HUES6 (cell line): ENCODE measurements around the gene TNFSF10.
"Not testable (repeated sequence)": the region's sequence is repeated elsewhere in the genome, so short reads cannot be mapped to it uniquely, and the experiment has no call there.

ENCODE experiments used
- H3K27ac ChIP-seq: 2 replicates; pipeline ENCODE4 v1.7.0; 2013; ENCODE audit warnings: low read depth, mild to moderate bottlenecking, low read length, inconsistent platforms
- H3K27me3 ChIP-seq: 2 replicates; pipeline ENCODE4 v1.6.1; 2013; ENCODE audit warnings: low read length; ENCODE audit not compliant: control insufficient read depth, insufficient read depth
- H3K36me3 ChIP-seq: 2 replicates; pipeline ENCODE4 v1.6.1; 2013; ENCODE audit warnings: low read length; ENCODE audit not compliant: control insufficient read depth, insufficient read depth
- H3K4me1 ChIP-seq: 2 replicates; pipeline ENCODE4 v1.6.1; 2013; ENCODE audit warnings: low read length; ENCODE audit not compliant: control insufficient read depth, insufficient read depth
- H3K4me3 ChIP-seq: 2 replicates; pipeline ENCODE4 v1.5.1; 2013; ENCODE audit warnings: low read depth, low read length
- H3K9ac ChIP-seq: one replicate; pipeline ENCODE4 v1.6.1; 2013; ENCODE audit warnings: mild to moderate bottlenecking, low read length
- H3K9me3 ChIP-seq: 2 replicates; pipeline ENCODE4 v1.6.1; 2013; ENCODE audit warnings: low read depth, low read length; ENCODE audit not compliant: control insufficient read depth, insufficient read depth

Gene TNFSF10

DNA sequence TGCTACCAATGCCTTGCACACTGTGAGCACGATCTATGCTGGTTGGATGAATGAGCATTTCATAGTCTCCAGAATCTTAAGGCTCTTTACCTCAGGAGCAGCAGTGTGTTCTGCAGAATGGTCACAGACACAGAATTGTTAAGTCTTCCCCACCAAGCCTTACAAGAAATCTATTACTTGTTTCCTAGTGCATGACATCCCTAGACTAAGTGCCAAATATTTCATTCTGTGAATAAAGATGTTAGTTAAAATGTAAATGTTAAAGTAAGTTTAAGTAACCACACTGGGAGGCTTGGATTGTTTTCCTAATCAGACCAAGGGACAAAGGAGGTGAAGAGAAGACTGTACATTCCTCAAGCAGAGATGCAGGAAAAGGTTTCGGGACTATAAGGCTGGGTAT, 4.1 kb upstream of the TNFSF10 start:
- H3K27ac ChIP-seq = no peak overlapping the region
- H3K9ac ChIP-seq = no peak overlapping the region
- H3K36me3 ChIP-seq = no peaks in the 10 kb centered on the region
- H3K9me3 ChIP-seq = no peaks in the 10 kb centered on the region
- no peaks in the 10 kb centered on the region for H3K27me3 ChIP-seq
- H3K4me1 ChIP-seq = peaks cover 8% of the 10 kb centered on the region
- H3K4me3 ChIP-seq = no peak overlapping the region

DNA sequence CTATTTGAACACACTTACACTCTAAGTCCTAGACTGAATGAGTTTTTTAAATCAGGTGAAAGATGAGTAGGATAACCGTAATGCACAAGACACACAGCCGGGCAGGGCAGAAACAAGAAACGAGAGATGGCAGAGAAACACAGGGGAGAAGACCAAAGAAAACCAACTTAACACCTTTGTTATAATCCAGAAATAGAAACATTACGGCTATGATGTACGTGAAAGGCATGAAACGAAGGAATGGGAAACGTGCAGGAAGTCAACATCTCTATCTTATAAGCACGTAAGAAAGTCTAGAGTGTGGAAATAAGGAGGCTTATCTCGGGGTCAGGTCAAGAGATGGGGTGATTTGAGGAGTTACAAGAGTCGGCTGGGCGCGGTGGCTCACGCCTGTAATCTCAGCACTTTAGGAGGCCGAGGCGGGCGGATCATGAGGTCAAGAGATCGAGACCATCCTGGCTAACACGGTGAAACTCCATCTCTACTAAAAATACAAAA, 1.9 kb upstream of the TNFSF10 start:
- H3K9me3 ChIP-seq = no peaks in the 10 kb centered on the region
- no peak overlapping the region for H3K9ac ChIP-seq
- H3K36me3 ChIP-seq = no peaks in the 10 kb centered on the region
- H3K27ac ChIP-seq = no peak overlapping the region
- peaks cover 8% of the 10 kb centered on the region for H3K4me1 ChIP-seq
- H3K27me3 ChIP-seq = no peaks in the 10 kb centered on the region
- H3K4me3 ChIP-seq = no peak overlapping the region

DNA sequence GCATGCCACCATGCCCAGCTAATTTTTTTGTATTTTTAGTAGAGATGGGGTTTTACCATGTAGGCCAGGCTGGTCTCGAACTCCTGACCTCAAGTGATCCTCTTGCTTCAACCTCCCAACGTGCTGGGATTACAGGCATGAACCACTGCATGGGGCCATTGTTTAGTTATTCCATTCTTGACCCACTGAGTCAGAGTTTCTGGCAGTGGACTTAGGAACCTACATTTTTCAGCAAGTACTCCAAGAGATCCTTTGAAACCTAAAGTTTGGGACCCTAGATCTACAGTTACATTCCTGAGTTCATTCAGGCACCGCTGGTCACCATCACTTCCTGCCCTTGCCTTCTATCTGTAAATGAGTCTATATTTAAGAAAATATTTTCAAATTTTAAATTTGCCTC, 1.4 kb upstream of the TNFSF10 start:
- Histone ChIP-seq H3K4me1 (peaks cover 8% of the 10 kb centered on the region), H3K36me3 (no peaks in the 10 kb centered on the region), H3K27ac (no peak overlapping the region), H3K27me3 (no peaks in the 10 kb centered on the region), H3K9ac (no peak overlapping the region), H3K4me3 (no peak overlapping the region), H3K9me3 (no peaks in the 10 kb centered on the region)

DNA sequence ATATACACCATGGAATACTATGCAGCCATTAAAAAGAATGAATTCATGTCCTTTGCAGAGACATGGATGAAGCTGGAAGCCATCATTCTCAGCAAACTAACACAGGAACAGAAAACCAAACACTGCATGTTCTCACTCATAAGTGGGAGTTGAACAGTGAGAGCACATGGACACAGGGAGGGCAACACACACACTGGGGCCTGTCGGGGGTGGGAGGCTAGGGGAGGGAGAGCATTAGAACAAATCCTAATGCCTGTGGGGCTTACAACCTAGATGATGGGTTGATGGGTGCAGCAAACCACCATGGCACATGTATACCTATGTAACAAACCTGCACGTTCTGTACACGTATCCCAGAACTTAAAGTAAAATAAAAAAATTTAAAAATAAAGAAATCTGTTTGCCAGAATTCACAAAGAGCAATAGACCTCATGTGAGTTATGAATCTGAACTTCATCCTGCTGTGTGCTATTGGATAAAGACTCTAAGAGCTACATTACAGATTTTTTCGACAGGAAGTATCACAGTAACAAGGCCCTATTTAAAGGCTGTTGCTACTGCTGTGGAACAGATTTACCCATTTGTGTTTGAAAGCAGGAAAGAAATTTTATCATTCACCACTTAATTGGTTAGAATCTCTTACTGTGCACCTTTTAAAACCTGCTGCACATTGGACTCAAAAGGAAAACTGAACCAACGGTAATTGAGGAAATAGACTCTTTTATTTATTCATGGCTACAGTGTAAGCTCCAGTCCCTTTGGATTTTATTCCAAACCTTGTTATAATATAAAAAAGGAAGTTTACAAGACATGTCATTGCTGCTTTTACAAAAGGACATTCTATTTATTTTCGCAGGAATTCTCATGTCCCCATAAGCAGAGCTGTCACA, 1.1 kb downstream of the TNFSF10 start:
- H3K36me3 ChIP-seq, H3K4me3 ChIP-seq, H3K27ac ChIP-seq, H3K4me1 ChIP-seq, H3K27me3 ChIP-seq, H3K9me3 ChIP-seq, H3K9ac ChIP-seq: not testable (repeated sequence)

DNA sequence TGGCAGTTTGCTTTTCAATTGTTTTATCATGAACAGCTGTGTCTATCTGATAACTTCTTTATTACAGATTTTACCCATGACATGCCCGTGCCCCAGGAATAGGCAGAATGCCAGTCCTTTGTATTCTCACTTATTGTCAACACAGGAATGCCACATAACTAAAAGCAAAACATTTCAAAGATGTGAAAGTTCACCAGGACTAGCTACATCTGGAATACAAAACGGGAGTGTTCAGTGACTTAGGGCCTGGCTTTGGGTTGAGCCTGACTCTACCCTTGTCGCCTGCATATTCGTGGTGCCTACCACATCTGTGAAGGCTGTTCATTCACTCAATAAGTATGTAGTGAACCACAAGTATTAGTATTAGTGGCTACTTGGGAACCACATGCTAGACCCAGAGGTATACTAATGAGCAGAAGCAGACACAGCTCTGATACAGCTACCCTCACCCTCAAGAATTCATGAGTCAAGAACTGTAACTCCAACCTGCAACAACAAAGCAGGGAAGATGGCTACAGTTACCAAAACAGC, 2.9 kb downstream of the TNFSF10 start:
- H3K9ac ChIP-seq = no peak overlapping the region
- H3K4me1 ChIP-seq = peaks cover 8% of the 10 kb centered on the region
- no peak overlapping the region for H3K27ac ChIP-seq
- H3K9me3 ChIP-seq = no peaks in the 10 kb centered on the region
- no peaks in the 10 kb centered on the region for H3K36me3 ChIP-seq
- H3K27me3 ChIP-seq = no peaks in the 10 kb centered on the region
- H3K4me3 ChIP-seq = no peak overlapping the region

DNA sequence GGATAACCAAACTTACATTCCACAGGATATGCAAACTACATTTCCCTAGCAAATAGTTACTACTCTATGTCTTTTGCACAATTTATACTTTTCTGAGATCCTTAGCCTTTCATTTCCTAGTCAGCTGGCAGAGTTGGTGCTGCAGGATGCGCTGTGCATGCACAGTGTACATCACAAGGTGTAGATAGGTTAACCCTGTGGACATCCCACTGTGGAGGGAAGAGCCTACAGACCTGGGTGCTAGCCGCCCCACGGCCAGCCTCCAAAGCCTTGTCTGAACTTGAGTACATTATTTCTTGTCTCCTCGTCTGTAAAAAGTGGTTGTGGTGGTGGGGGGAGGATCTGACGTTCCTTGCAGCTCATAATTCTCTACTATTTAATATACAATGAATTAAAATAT, 3.5 kb downstream of the TNFSF10 start:
- Histone ChIP-seq H3K9me3 (no peaks in the 10 kb centered on the region), H3K36me3 (no peaks in the 10 kb centered on the region), H3K27ac (no peak overlapping the region), H3K9ac (no peak overlapping the region), H3K27me3 (no peaks in the 10 kb centered on the region), H3K4me3 (no peak overlapping the region), H3K4me1 (peaks cover 8% of the 10 kb centered on the region)

DNA sequence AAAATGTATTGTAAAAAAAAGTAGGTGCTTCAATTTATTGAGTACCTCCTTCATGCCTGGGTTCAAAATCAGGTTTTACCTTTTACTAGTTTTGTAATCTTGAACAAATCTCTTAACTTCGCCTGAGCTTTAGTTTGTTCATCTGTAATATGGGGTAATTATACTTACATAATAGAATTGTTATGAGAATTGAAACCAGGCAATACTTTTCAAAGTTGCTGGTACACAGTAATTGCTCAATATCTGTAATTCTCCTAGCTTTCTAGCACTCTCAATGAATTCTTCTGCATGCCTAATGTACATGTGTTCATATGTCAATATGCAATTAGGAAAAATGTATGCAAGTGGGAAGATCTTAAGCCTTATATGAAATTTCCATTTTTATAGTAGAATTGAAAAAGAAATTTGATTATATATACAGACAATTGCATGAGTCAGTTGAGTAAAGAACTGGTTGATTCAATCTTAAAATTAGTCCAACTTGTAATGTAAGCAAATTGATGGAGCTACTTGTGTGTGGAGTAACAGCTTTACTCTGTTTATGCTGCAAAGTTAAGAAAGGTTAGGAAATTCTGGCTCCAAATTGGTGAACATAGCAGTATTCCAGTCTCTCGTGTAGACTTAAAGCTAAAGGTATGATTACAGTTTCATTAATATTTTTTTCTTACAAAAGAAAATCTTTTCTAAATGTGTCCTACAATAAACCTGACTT, 4.1 kb downstream of the TNFSF10 start:
- Histone ChIP-seq H3K27me3 (no peaks in the 10 kb centered on the region), H3K36me3 (no peaks in the 10 kb centered on the region), H3K9ac (no peak overlapping the region), H3K9me3 (no peaks in the 10 kb centered on the region), H3K4me3 (no peak overlapping the region), H3K27ac (no peak overlapping the region), H3K4me1 (peaks cover 8% of the 10 kb centered on the region)

DNA sequence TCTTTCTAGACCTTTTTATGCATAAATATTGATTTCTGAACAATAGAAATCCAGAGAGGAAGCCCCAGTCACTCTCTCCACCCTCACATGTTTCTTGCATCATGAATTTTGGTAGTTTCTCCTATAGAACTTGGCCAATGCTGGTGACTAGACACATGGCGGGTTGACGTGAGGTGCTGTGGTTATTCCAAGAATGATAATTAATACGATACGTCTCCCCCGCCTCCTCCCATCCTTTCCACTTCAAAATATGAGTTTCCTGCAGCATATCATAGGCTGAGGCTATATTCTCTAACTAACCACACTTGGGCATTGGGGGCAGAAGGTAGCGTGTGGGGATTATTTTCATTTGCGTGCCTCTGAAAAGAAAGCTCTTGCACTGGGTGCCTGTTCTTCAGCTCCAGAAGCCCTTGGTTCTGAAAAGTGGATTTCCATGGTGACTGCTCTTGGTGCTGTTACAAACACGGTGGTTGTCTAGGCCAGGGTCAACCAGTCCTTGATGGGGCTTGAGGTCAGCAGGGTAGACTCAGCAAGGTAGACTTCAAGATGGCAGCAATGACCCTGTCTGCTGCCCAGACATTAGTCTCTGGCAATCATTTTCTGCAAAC, 5.3 kb downstream of the TNFSF10 start:
- Histone ChIP-seq H3K27me3 (no peaks in the 10 kb centered on the region), H3K9me3 (no peaks in the 10 kb centered on the region), H3K9ac (no peak overlapping the region), H3K4me1 (peaks cover 2% of the 10 kb centered on the region), H3K4me3 (no peak overlapping the region), H3K27ac (no peak overlapping the region), H3K36me3 (no peaks in the 10 kb centered on the region)

DNA sequence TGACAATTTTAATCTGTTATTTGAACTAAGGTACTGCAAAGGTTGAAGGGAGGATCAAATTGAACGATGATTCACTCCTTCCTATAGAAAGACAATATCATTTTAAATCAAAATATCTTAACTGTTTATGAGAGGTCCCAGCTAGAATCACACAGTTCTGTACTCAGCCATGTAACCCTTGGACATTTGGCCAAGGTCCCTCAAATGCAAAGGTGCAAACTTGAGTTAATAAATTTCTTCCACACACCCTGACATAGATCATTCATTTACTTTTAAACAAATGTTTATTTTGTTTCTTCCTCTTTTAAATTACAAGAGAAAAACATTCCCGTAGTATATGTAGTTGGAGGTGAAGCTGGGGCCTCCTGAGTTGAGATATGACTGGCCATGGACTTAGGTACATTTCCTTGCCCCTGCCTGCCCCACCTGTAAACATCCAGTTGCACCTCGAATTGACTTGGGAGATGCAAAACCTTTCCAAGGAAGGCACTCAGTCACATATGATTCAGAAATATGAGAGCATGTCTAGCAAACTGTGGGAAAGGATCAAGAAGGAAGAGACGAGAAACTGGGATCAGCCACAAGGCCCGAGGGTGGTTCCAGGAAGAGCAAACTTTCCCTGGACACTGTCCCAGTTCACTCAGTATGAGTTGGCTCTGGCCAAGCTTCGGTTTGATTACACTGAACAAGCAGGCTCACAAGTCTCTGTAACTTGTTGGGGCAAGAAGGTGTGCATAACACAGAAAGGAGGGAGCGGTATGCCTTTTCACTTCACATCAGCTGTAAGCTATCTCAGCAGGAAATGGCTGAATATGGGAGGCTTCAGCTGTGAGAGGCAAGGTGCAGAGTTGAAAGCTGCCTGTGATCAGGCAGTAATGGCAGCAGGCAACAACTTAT, 6.7 kb downstream of the TNFSF10 start:
- no peaks in the 10 kb centered on the region for H3K27me3 ChIP-seq
- no peak overlapping the region for H3K27ac ChIP-seq
- H3K9me3 ChIP-seq = no peaks in the 10 kb centered on the region
- H3K9ac ChIP-seq = no peak overlapping the region
- no peak overlapping the region for H3K4me3 ChIP-seq
- no peaks in the 10 kb centered on the region for H3K36me3 ChIP-seq
- H3K4me1 ChIP-seq = no peaks in the 10 kb centered on the region

DNA sequence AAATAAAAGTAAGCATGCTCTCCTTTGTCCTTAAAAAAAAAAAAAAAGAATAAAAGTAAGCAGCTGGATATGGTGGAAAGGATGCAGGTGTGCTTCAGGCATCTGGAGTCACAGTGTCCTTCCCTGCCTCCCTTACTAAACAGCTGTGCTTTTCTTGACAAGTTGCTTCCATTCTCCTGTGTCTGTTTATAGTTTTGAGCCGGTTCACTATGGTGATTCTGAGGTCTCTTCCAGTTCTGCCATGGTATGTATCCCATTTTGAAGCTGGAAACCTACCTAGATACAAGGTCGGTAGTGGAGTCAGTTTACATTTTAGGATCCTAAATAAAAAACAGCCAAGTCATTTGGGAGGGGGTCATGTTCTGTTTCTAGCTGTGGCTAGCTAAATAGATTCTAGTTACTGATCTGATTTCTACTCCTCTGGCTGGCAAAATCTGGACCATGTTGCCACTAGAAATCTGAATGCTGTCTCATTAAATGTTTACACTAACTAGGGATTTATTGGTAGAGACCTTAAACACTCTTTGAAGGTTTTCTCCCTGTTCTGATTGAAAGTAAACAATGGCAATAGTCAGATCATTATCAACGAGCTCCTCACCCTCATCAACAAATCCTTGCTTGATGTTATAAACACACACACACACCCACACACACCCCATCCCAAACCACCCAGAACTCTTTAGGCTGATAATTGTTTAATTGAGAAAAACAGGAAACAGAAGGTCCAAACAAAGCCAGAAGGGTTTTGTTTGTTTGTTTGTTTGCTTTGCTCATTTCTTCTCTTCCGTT, 7.9 kb downstream of the TNFSF10 start:
- no peak overlapping the region for H3K4me3 ChIP-seq
- H3K36me3 ChIP-seq = no peaks in the 10 kb centered on the region
- no peaks in the 10 kb centered on the region for H3K27me3 ChIP-seq
- no peak overlapping the region for H3K27ac ChIP-seq
- H3K4me1 ChIP-seq = no peaks in the 10 kb centered on the region
- H3K9me3 ChIP-seq = no peaks in the 10 kb centered on the region
- no peak overlapping the region for H3K9ac ChIP-seq
